Measurements from ENCODE around the gene FAM131B. TPM values are rescaled to one million over a fixed set of nuclear protein-coding genes. Genes with fewer than 3 reads are reported as not detected.

FAM131B gene
- total and polyA plus RNA-seq, 7 donors, result under 0.01 to 15.7 (median 6.4) TPM

- peak; percentile 82 for DNase-seq
- H3K36me3 ChIP-seq, result no peaks in the 10 kb centered on the region
- intact Hi-C loops (cut with DNase I), result no loop called here
- no peak overlapping the region for H3K4me3 ChIP-seq
- TF ChIP-seq POLR2AphosphoS5 (IDR thresholded peaks at IDR 0.05), result no peak
- TF ChIP-seq POLR2A (IDR thresholded peaks at IDR 0.05), result no peak
- WGBS, 2 donors, result 10 to 25% methylated on average over 4 of the region's 4 CpGs
- H3K9me3 ChIP-seq, result no peaks in the 10 kb centered on the region
- H3K27ac ChIP-seq, result peak overlapping the region in 1 of 4 donors; percentile 35
- peaks cover 0 to 41% (median 17%) of the 10 kb centered on the region in 4 donors for H3K4me1 ChIP-seq
- no peaks in the 10 kb centered on the region for H3K27me3 ChIP-seq
Measured at GRCh38 chr7:143372070-143372469, 9.6 kb upstream of the FAM131B start.

- no peak overlapping the region for H3K27ac ChIP-seq
- TF ChIP-seq CTCF (IDR thresholded peaks at IDR 0.05), result no peak
- TF ChIP-seq POLR2A (IDR thresholded peaks at IDR 0.05), result no peak
- no peak for TF ChIP-seq POLR2AphosphoS5 (IDR thresholded peaks at IDR 0.05)
- TF ChIP-seq EP300 (IDR thresholded peaks at IDR 0.05), result no peak
- no peaks in the 10 kb centered on the region for H3K9me3 ChIP-seq
- H3K27me3 ChIP-seq, result no peaks in the 10 kb centered on the region
- intact Hi-C loops (cut with DNase I), result no loop called here
- H3K4me3 ChIP-seq, result no peak overlapping the region
- H3K36me3 ChIP-seq, result no peaks in the 10 kb centered on the region
- H3K4me1 ChIP-seq, result peaks cover 0 to 25% (median 9%) of the 10 kb centered on the region in 4 donors
- WGBS, 2 donors, result 15 to 68% methylated on average over 12 of the region's 12 CpGs
- no peak for DNase-seq
Measured at GRCh38 chr7:143369678-143370651, 7.5 kb upstream of the FAM131B start.

- TF ChIP-seq CTCF (IDR thresholded peaks at IDR 0.05) (no peak), POLR2AphosphoS5 (IDR thresholded peaks at IDR 0.05) (no peak), POLR2A (IDR thresholded peaks at IDR 0.05) (no peak), EP300 (IDR thresholded peaks at IDR 0.05) (no peak)
- 19 to 74% methylated on average over 1 of the region's 1 CpG for WGBS, 2 donors
- Histone ChIP-seq H3K4me1 (peaks cover 0 to 25% (median 9%) of the 10 kb centered on the region in 4 donors), H3K9me3 (no peaks in the 10 kb centered on the region), H3K4me3 (no peak overlapping the region), H3K27me3 (no peaks in the 10 kb centered on the region), H3K36me3 (no peaks in the 10 kb centered on the region), H3K27ac (peak overlapping the region in 3 of 4 donors; percentile 42 to 70 (median 46))
- no peak for DNase-seq
- intact Hi-C loops (cut with DNase I), result no loop called here
Measured at GRCh38 chr7:143368387-143368786, 5.9 kb upstream of the FAM131B start.

- peak in 2 of 4 donors; percentile 7 to 38 for TF ChIP-seq EP300 (IDR thresholded peaks at IDR 0.05)
- no peak for TF ChIP-seq CTCF (IDR thresholded peaks at IDR 0.05)
- TF ChIP-seq POLR2AphosphoS5 (IDR thresholded peaks at IDR 0.05), result peak in 3 of 4 donors; percentile 45 to 75 (median 70)
- TF ChIP-seq POLR2A (IDR thresholded peaks at IDR 0.05), result no peak
- Histone ChIP-seq H3K9me3 (no peaks in the 10 kb centered on the region), H3K27ac (peak overlapping the region in 3 of 4 donors; percentile 42 to 70 (median 46)), H3K27me3 (no peaks in the 10 kb centered on the region), H3K36me3 (no peaks in the 10 kb centered on the region), H3K4me1 (peaks cover 0 to 27% (median 10%) of the 10 kb centered on the region in 4 donors), H3K4me3 (no peak overlapping the region)
- intact Hi-C loops (cut with DNase I), result no loop called here
- peak; percentile 85 for DNase-seq
- WGBS, 2 donors, result 20 to 70% methylated on average over 4 of the region's 4 CpGs
Measured at GRCh38 chr7:143367972-143368371, 5.5 kb upstream of the FAM131B start.
